ENCODE results near the gene DUSP22. TPM values are rescaled to one million over a fixed set of nuclear protein-coding genes. Genes with fewer than 3 reads are reported as not detected.

Gene DUSP22
- total RNA-seq, 1 experiment from 2014 or later = 25.0 TPM

GRCh38 chr6:313087-313486 is 20.8 kb downstream of the DUSP22 start:
- no peak overlapping the region for H3K4me3 Mint-ChIP-seq
- H3K27me3 Mint-ChIP-seq (ENCODE audit: low read depth) = no peaks in the 10 kb centered on the region
- Histone ChIP-seq H3K23me2 (ENCODE audit: insufficient read length, low read depth, low read length, poor library complexity, severe bottlenecking) (no peaks in the 10 kb centered on the region), H2BK120ac (ENCODE audit: low read depth, low read length, poor library complexity, severe bottlenecking) (no peak overlapping the region), H3K27ac (ENCODE audit: insufficient read length, low read depth, low read length) (no peak overlapping the region), H3K4me2 (ENCODE audit: insufficient read depth, insufficient read length, low read length) (no peak overlapping the region), H2BK12ac (ENCODE audit: insufficient read length, low read depth, low read length) (no peak overlapping the region), H2AFZ (ENCODE audit: low read length) (no peak overlapping the region), H3K56ac (ENCODE audit: insufficient read length, low read depth, low read length) (no peak overlapping the region), H2BK20ac (ENCODE audit: low read depth, low read length, poor library complexity, severe bottlenecking) (no peak overlapping the region), H3K9me3 (ENCODE audit: control insufficient read depth, low read depth, low read length) (peaks cover 58% of the 10 kb centered on the region), H2AK5ac (ENCODE audit: insufficient read length, low read length) (no peak overlapping the region), H3T11ph (ENCODE audit: low read length) (no peak overlapping the region), H3K4me1 (ENCODE audit: insufficient read depth, low read length) (no peaks in the 10 kb centered on the region), H3K14ac (ENCODE audit: insufficient read depth, low read length) (no peak overlapping the region), H4K5ac (ENCODE audit: insufficient read length, low read depth, low read length) (no peak overlapping the region), H2BK15ac (ENCODE audit: low read depth, low read length) (no peak overlapping the region), H3K4ac (ENCODE audit: low read depth, low read length) (no peak overlapping the region), H3K27me3 (ENCODE audit: insufficient read depth, low read length) (no peaks in the 10 kb centered on the region), H4K8ac (replicated peaks; ENCODE audit: insufficient read length, low read depth, low read length) (no peak overlapping the region), H3K79me2 (ENCODE audit: insufficient read depth, low read length) (no peaks in the 10 kb centered on the region), H3K23ac (ENCODE audit: insufficient read length, low read depth, low read length) (no peak overlapping the region), H2BK5ac (ENCODE audit: insufficient read length, low read length) (no peak overlapping the region), H3K9ac (ENCODE audit: extremely low read depth, insufficient read length, low read length) (no peak overlapping the region), H4K20me1 (ENCODE audit: control insufficient read depth, insufficient read depth, insufficient read length) (no peaks in the 10 kb centered on the region), H3K18ac (ENCODE audit: insufficient read length, low read depth, low read length) (no peak overlapping the region), H4K91ac (ENCODE audit: insufficient read length, low read depth, low read length) (no peak overlapping the region), H3K79me1 (ENCODE audit: insufficient read depth, low read depth, low read length, poor library complexity, severe bottlenecking) (no peaks in the 10 kb centered on the region)
- no peak for TF ChIP-seq CTCF (conservative IDR thresholded peaks at IDR 0.05)
- DNase-seq = no peak
- WGBS (ENCODE audit: extremely low coverage, insufficient read length, low lambda C conversion rate) = no CpG with 5 or more reads among the region's 2 CpGs
- H3K9me3 Mint-ChIP-seq = peaks cover 60 to 72% of the 10 kb centered on the region in 2 experiments
- no peak overlapping the region for H3K27ac Mint-ChIP-seq
- peaks cover 13 to 16% of the 10 kb centered on the region in 2 experiments for H3K4me1 Mint-ChIP-seq
- H3K36me3 Mint-ChIP-seq (ENCODE audit: insufficient read depth in 1 of 3, low read depth in 3 of 3) = peaks cover 4 to 33% (median 7%) of the 10 kb centered on the region in 3 experiments; a peak in 6 of 7 replicates

Measured in H9 (cell line).